ENCODE data around the gene TRIML1. TPM values are rescaled to one million over a fixed set of nuclear protein-coding genes. Genes with fewer than 3 reads are reported as not detected.
"Not testable (repeated sequence)": the region's sequence is repeated elsewhere in the genome, so short reads cannot be mapped to it uniquely, and the experiment has no call there.

The TRIML1 gene
- total and polyA plus RNA-seq, 2 of the 8 experiments (the other 6 are each of a cell fraction or from before 2014, with no cell fraction given): not detected

DNA sequence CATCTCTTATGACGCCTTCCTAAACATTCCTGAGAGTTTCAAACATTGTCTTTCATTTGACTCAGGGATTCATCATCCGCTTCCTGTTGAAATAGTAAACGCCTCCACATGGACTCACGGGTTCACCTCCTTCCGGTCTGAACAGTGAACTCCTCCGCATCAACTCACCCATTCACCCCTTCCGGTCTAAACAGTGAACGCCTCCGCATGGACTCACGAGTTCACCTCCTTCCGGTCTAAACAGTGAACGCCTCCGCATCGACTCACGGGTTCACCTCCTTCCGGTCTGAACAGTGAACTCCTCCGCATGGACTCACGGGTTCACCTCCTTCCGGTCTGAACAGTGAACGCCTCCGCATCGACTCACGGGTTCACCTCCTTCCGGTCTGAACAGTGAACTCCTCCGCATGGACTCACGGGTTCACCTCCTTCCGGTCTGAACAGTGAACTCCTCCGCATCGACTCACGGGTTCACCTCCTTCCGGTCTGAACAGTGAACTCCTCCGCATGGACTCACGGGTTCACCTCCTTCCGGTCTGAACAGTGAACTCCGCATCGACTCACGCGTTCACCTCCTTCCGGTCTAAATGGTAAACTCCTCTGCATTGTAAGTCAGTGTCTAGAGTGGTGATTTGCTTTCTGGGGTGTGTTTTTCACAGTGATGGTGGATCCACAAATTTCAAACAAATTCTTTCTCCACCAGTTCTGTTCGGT lies 20.4 kb downstream of the TRIML1 start:
- H3K79me2 ChIP-seq (ENCODE audit: control insufficient read depth in 1 of 2, insufficient read depth in 2 of 2, low read length in 2 of 2); H4K20me1 ChIP-seq (replicated peaks in 1 of 2; ENCODE audit: control insufficient read depth in 1 of 2, insufficient read depth in 2 of 2, low read length in 2 of 2); H3K4me2 ChIP-seq (ENCODE audit: insufficient read depth in 1 of 2, low read depth in 2 of 2, low read length in 2 of 2); H4K5ac ChIP-seq (ENCODE audit: insufficient read length, low read depth, low read length); H2BK5ac ChIP-seq (ENCODE audit: low read depth, low read length); H4K91ac ChIP-seq (replicated peaks; ENCODE audit: insufficient read length, low read length); H3K27ac ChIP-seq (ENCODE audit: low read depth, low read length); H3K18ac ChIP-seq (ENCODE audit: extremely low read depth, low read length); H3K4ac ChIP-seq (replicated peaks; ENCODE audit: insufficient read length, low read depth, low read length); H3K79me1 ChIP-seq (ENCODE audit: low read depth, low read length); H3K9me3 ChIP-seq (ENCODE audit: insufficient read depth in 2 of 2, low read depth in 1 of 2, low read length in 1 of 2); H2BK20ac ChIP-seq (ENCODE audit: low read length); H3K4me1 ChIP-seq (replicated peaks in 1 of 4; ENCODE audit: control insufficient read depth in 3 of 4, insufficient read depth in 4 of 4, low read length in 3 of 4); H3K56ac ChIP-seq (replicated peaks; ENCODE audit: insufficient read length, low read depth, low read length); H3K4me3 ChIP-seq (ENCODE audit: extremely low read depth in 1 of 4, insufficient read depth in 2 of 4, low read depth in 3 of 4, low read length in 4 of 4); H3K23me2 ChIP-seq (ENCODE audit: low read depth, low read length); H2BK120ac ChIP-seq (replicated peaks; ENCODE audit: low read depth, low read length); FAIRE-seq; H3K23ac ChIP-seq (ENCODE audit: insufficient read length); H2AK5ac ChIP-seq (ENCODE audit: low read depth, low read length); H4K8ac ChIP-seq (ENCODE audit: extremely low read depth, insufficient read depth, low read length); H2BK15ac ChIP-seq (ENCODE audit: low read length); H3K36me3 ChIP-seq (ENCODE audit: control insufficient read depth in 2 of 4, insufficient read depth in 4 of 4, low read length in 3 of 4); H3K9ac ChIP-seq (replicated peaks in 1 of 4; ENCODE audit: extremely low read depth in 1 of 4, low read depth in 3 of 4, low read length in 3 of 4); H3K27me3 ChIP-seq (replicated peaks in 1 of 4; ENCODE audit: control insufficient read depth in 3 of 4, extremely low read depth in 1 of 4, insufficient read depth in 3 of 4, low read length in 3 of 4); H3K14ac ChIP-seq (ENCODE audit: insufficient read length): not testable (repeated sequence)
- ChIA-PET CTCF (ENCODE audit: partially characterized antibody) (interaction anchor here (0.6 kb wide), 1 partner anchor 1193 kb away, joined by 3 read pairs; no protein-coding TSS in a partner anchor), POLR2A (ENCODE audit: partially characterized antibody) (interaction anchor here (0.6 kb wide), 1 partner anchor 29 kb away, joined by 3 read pairs; no protein-coding TSS in a partner anchor)
- DNase-seq (ENCODE audit: low read depth in 1 of 2, low spot score in 2 of 2): peak in 1 of 2 experiments; percentile 43
- Histone ChIP-seq H2BK12ac (ENCODE audit: low read depth, low read length) (0 out of 2 replicates have a peak overlapping the region, but pooled peaks have one; percentile 17), H2AFZ (ENCODE audit: low read length) (peak overlapping the region; percentile 50; the same call in 1 of the 2 replicates)
- 90% methylated on average over 39 of the region's 40 CpGs; no CpG with 5 or more reads in 1 of the 2 experiments for WGBS, 2 experiments (ENCODE audit: extremely low coverage in 1 of 2, insufficient coverage in 1 of 2, insufficient read length in 1 of 2, insufficient replicate concordance in 2 of 2, low coverage in 1 of 2, low lambda C conversion rate in 2 of 2, missing lambda C conversion rate in 1 of 2)

Measured in H1 (cell line).